ENCODE measurements around the gene FBXL14. TPM values are rescaled to one million over a fixed set of nuclear protein-coding genes. Genes with fewer than 3 reads are reported as not detected.

The FBXL14 gene
- total and polyA plus RNA-seq, 4 donors = 0.67 to 7.5 (median 4.9) TPM

DNA sequence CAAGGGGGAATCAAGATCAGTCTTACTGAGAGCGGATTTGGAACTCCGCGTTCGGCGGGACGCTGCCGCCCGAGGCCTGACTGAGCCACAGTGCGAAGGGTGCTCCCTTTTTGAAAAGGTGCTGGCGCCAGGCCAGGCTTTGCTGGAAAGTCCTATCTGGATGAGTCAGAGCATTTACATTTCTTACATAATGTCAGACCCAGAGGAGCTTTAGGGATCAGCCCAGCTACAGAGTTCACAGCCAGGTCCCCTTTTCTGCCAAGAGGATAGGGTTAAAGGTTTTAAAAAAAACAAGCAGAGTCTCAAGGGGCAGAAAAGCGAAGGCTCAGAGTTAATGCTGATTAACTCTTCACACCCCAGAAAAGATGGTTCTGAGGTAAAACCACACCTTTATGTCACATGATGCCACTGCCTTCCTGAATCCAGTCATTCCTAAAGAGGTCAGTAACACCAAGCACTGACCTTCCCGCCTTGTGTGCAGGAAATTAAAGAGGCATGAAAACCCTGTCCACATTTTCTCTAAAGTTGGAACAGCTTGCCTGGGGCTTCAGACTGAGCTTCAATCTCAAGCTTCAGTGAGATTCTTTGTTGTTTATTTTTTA, 11.7 kb upstream of the FBXL14 start (continued):
- TF ChIP-seq, protein P1, sequence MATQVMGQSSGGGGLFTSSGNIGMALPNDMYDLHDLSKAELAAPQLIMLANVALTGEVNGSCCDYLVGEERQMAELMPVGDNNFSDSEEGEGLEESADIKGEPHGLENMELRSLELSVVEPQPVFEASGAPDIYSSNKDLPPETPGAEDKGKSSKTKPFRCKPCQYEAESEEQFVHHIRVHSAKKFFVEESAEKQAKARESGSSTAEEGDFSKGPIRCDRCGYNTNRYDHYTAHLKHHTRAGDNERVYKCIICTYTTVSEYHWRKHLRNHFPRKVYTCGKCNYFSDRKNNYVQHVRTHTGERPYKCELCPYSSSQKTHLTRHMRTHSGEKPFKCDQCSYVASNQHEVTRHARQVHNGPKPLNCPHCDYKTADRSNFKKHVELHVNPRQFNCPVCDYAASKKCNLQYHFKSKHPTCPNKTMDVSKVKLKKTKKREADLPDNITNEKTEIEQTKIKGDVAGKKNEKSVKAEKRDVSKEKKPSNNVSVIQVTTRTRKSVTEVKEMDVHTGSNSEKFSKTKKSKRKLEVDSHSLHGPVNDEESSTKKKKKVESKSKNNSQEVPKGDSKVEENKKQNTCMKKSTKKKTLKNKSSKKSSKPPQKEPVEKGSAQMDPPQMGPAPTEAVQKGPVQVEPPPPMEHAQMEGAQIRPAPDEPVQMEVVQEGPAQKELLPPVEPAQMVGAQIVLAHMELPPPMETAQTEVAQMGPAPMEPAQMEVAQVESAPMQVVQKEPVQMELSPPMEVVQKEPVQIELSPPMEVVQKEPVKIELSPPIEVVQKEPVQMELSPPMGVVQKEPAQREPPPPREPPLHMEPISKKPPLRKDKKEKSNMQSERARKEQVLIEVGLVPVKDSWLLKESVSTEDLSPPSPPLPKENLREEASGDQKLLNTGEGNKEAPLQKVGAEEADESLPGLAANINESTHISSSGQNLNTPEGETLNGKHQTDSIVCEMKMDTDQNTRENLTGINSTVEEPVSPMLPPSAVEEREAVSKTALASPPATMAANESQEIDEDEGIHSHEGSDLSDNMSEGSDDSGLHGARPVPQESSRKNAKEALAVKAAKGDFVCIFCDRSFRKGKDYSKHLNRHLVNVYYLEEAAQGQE (IDR thresholded peaks at IDR 0.05) = peak; percentile 73
- TF ChIP-seq, protein P2, sequence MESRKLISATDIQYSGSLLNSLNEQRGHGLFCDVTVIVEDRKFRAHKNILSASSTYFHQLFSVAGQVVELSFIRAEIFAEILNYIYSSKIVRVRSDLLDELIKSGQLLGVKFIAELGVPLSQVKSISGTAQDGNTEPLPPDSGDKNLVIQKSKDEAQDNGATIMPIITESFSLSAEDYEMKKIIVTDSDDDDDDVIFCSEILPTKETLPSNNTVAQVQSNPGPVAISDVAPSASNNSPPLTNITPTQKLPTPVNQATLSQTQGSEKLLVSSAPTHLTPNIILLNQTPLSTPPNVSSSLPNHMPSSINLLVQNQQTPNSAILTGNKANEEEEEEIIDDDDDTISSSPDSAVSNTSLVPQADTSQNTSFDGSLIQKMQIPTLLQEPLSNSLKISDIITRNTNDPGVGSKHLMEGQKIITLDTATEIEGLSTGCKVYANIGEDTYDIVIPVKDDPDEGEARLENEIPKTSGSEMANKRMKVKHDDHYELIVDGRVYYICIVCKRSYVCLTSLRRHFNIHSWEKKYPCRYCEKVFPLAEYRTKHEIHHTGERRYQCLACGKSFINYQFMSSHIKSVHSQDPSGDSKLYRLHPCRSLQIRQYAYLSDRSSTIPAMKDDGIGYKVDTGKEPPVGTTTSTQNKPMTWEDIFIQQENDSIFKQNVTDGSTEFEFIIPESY (IDR thresholded peaks at IDR 0.05) = no peak
- TF ChIP-seq HNF4A (conservative IDR thresholded peaks at IDR 0.05) (peak; percentile 63 to 74), RXRA (IDR thresholded peaks at IDR 0.05) (peak; percentile 80 to 90)
- TF ChIP-seq, protein P3, sequence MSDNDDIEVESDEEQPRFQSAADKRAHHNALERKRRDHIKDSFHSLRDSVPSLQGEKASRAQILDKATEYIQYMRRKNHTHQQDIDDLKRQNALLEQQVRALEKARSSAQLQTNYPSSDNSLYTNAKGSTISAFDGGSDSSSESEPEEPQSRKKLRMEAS (IDR thresholded peaks at IDR 0.05) = peak; percentile 77

DNA sequence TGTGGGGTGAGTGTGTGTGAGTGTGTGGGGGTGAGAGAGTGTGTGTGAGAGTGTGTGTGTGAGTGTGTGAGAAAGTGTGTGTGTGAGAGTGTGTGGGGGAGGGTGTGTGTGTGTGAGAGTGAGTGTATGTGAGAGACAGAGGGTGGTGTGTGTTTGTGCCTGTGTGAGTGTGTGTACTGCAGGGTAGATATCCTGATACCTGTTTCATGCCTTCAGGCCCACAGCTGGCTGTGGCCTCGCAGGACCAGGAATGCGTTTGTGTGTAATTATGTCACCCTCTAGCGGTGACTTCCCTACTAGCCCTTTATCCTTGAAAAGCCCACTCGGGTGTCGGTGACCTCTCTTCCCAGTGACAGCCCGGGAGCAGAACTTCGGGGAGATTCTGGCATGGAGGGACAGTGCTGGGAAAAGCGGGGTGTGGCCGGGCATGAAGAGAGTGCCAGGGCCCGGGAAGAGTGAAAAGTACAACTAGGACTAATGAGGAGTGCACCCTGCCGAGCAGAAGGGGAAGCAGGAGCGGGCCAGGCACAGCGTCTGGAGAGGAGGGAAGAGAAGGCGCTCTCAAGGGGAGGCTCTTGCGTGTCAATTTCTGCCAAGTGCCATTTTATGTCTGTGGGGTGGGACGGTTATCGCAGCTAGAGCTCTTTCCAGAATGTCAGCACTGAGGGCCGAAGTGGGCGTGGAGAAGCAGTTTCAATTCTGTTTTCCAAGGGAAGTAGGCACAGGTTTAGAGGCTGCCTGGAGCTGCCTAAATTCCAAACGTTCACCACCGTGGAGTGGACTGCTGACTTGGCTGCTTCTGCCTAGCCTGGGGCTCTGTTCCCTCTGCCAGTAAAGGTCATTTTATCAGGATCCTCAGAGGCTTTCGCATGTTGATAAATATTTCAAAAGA, 11.0 kb upstream of the FBXL14 start:
- peaks cover 5 to 35% (median 24%) of the 10 kb centered on the region in 4 donors for H3K4me1 ChIP-seq (ENCODE audit: control insufficient read depth in 4 of 4, insufficient read depth in 4 of 4, low read length in 3 of 4)
- H3K27me3 ChIP-seq (ENCODE audit: control insufficient read depth in 4 of 4, insufficient read depth in 4 of 4, low read length in 3 of 4) = no peaks in the 10 kb centered on the region
- peak overlapping the region; percentile 34 to 49 (median 36) for H3K4me3 ChIP-seq (ENCODE audit: low read depth in 1 of 3, low read length in 3 of 3)
- H3K9ac ChIP-seq (ENCODE audit: low read depth in 1 of 2, low read length in 2 of 2) = peak overlapping the region; percentile 75 to 81
- TF ChIP-seq, protein P1 (IDR thresholded peaks at IDR 0.05) = no peak
- TF ChIP-seq FOXA1 (IDR thresholded peaks at IDR 0.05) = no peak
- TF ChIP-seq HNF4A (conservative IDR thresholded peaks at IDR 0.05) = no peak
- TF ChIP-seq RXRA (IDR thresholded peaks at IDR 0.05) = peak; percentile 41 to 83
- TF ChIP-seq JUND (IDR thresholded peaks at IDR 0.05) = no peak
- TF ChIP-seq, protein P2 (IDR thresholded peaks at IDR 0.05) = no peak
- TF ChIP-seq TAF1 (conservative IDR thresholded peaks at IDR 0.05) = no peak
- peak; percentile 63 for TF ChIP-seq NR2F2 (IDR thresholded peaks at IDR 0.05)
- TF ChIP-seq RAD21 (IDR thresholded peaks at IDR 0.05) = peak; percentile 82 to 87
- TF ChIP-seq, protein P4, sequence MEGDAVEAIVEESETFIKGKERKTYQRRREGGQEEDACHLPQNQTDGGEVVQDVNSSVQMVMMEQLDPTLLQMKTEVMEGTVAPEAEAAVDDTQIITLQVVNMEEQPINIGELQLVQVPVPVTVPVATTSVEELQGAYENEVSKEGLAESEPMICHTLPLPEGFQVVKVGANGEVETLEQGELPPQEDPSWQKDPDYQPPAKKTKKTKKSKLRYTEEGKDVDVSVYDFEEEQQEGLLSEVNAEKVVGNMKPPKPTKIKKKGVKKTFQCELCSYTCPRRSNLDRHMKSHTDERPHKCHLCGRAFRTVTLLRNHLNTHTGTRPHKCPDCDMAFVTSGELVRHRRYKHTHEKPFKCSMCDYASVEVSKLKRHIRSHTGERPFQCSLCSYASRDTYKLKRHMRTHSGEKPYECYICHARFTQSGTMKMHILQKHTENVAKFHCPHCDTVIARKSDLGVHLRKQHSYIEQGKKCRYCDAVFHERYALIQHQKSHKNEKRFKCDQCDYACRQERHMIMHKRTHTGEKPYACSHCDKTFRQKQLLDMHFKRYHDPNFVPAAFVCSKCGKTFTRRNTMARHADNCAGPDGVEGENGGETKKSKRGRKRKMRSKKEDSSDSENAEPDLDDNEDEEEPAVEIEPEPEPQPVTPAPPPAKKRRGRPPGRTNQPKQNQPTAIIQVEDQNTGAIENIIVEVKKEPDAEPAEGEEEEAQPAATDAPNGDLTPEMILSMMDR (IDR thresholded peaks at IDR 0.05; ENCODE audit: low read depth, low read length, missing input control) = peak; percentile 77
- peak; percentile 70 for DNase-seq (ENCODE audit: low spot score)
- H3K36me3 ChIP-seq (ENCODE audit: control insufficient read depth in 4 of 4, insufficient read depth in 3 of 4, low read depth in 1 of 4, low read length in 3 of 4) = no peaks in the 10 kb centered on the region
- no peaks in the 10 kb centered on the region for H3K9me3 ChIP-seq (ENCODE audit: control insufficient read depth in 4 of 4, low read length in 3 of 4)
- H3K27ac ChIP-seq (ENCODE audit: low read depth in 1 of 2, low read length in 2 of 2) = peak overlapping the region; percentile 93 to 96
- WGBS = under 1% methylated on average over 22 of the region's 22 CpGs
